Gastrocnemius medialis (tissue), 4 donors: ENCODE measurements around the gene CPLX3.

ENCODE experiments used
- CTCF ChIP-seq, 5 experiments: fragments of 450-650 bp in 3 of 5; fragments of 200-600 bp in 2 of 5; sonication (generic) in 2 of 5; IDR thresholded peaks in 4 of 5; conservative IDR thresholded peaks in 1 of 5; 1 replicate in 4 of 5; 2 replicates in 1 of 5; pipeline ENCODE4 v1.5.1; 2016 to 2019; ENCODE audit warnings: antibody characterized with exemption in 5 of 5, mild to moderate bottlenecking in 3 of 5, moderate library complexity in 3 of 5
- POLR2A ChIP-seq, 2 donors: fragments of 450-650 bp; IDR thresholded peaks; one replicate each; pipeline ENCODE4 v1.6.1; 2017; ENCODE audit warnings: antibody characterized with exemption in 2 of 2, mild to moderate bottlenecking in 2 of 2, moderate library complexity in 2 of 2

- TF ChIP-seq CTCF (IDR thresholded peaks at IDR 0.05 in 4 of 5, conservative IDR thresholded peaks at IDR 0.05 in 1 of 5) (no peak), POLR2A (IDR thresholded peaks at IDR 0.05) (no peak)
These were observed 3.6 kb downstream of the CPLX3 start for GRCh38 chr15:74829991-74830390.
